Stomach smooth muscle (tissue), 2 donors: ENCODE measurements around the gene STARD5.

Source experiments
- H3K27ac ChIP-seq: one replicate; pipeline ENCODE4 v1.7.0; 2013; ENCODE audit warnings: mild to moderate bottlenecking, low read length, inconsistent platforms
- H3K27me3 ChIP-seq, 2 donors: one replicate each; pipeline ENCODE4 v1.7.0; 2013; ENCODE audit warnings: low read length in 2 of 2; ENCODE audit not compliant: insufficient read depth in 2 of 2, control insufficient read depth in 1 of 2
- H3K36me3 ChIP-seq, 2 donors: one replicate each; pipeline ENCODE4 v1.7.0; 2013; ENCODE audit warnings: low read length in 2 of 2; ENCODE audit not compliant: control insufficient read depth in 2 of 2, insufficient read depth in 2 of 2
- H3K4me1 ChIP-seq: one replicate; pipeline ENCODE4 v1.7.0; 2013; ENCODE audit warnings: low read length; ENCODE audit not compliant: control insufficient read depth, insufficient read depth
- H3K4me3 ChIP-seq, 2 donors: one replicate each; pipeline ENCODE4 v1.7.0; 2013; ENCODE audit warnings: low read length in 2 of 2
- H3K9ac ChIP-seq, 2 donors: one replicate each; pipeline ENCODE4 v1.7.0; 2013; ENCODE audit warnings: low read length in 2 of 2, mild to moderate bottlenecking in 1 of 2
- H3K9me3 ChIP-seq, 2 donors: one replicate each; pipeline ENCODE4 v1.7.0; 2013; ENCODE audit warnings: low read length in 2 of 2; ENCODE audit not compliant: control insufficient read depth in 2 of 2
- donor health status: healthy.
- donor health status: Pancreatic carcinoma.

The STARD5 gene

DNA sequence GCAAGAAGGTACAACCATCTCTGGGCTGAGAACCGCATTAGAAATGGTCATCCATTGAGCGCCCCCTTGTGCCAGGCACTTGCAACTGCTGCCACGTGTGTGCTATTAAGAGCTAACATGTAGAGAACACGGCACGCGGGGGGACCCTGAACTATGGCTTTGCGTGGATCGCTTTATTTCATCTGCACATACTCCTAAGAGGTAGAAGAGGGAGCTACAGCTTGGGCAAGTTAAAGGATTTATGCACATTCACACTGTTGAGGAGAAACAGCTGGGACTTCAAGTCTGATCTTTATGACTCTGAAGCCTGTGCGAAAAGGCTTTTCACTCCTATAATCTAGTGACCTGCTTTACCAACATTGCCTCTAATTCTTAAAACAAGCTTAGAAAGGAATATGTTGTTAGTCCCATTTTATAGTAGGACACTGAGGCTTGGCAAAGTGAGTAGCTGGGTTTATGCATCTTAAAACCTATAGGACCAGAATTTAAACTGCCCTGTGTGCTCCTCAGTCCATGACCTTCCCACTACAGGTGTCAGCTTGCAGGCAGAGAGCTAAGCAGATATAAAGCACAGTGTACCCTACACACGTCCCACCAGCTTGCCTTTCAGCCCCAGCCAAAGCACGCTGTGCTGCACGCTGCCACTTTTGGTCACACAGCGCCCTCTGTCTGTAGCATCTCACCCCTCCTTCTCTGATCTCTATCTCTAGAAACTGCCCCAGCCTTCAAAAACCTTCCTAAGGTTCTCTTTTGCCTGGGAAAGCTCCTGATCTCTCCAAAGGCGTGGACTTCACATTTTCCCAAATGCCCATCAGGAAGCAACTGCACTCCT is 57.8 kb downstream of the STARD5 start:
- H3K9me3 ChIP-seq, result no peaks in the 10 kb centered on the region
- peaks cover 0 to 4% of the 10 kb centered on the region in 2 donors for H3K36me3 ChIP-seq
- H3K9ac ChIP-seq, result peak overlapping the region in 1 of 2 donors; percentile 29
- H3K27ac ChIP-seq, result no peak overlapping the region
- peak overlapping the region; percentile 18 to 62 for H3K4me3 ChIP-seq
- H3K27me3 ChIP-seq, result peaks cover 0 to 6% of the 10 kb centered on the region in 2 donors
- peaks cover 17% of the 10 kb centered on the region for H3K4me1 ChIP-seq

DNA sequence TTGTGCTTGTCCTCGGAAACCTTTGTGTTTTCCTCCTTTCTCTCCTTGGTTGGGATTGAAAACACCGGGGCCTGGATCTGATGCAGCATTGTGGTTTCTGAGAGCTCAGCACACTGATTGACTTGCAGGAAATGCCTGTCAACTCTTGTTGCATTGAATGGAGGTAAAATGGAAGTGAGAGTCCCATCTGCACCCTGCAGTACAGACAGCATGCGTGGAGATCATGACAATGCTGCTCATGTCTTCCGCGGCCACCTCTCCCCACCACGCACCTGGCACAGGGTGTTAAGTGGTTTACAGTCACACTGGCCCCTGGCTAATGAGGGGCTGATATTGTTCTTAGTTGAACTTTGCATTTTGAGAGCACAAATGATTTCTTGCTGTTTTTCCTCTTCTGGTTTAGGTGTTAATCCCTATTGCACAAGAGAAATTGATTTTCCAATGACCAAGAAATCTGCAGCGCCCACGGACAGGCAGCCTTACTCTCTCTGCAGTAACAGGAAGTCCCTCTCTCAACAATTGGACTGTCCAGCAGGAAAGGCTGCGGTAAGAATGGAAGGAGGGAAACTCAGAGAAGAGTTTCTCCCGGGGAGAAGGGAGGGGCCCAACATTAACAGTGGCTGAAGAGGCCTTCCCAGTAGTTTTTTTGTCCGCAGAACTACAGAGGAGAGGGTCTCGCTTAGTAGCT is 58.5 kb downstream of the STARD5 start:
- Histone ChIP-seq H3K9ac (no peak overlapping the region), H3K36me3 (peaks cover 0 to 4% of the 10 kb centered on the region in 2 donors), H3K27ac (no peak overlapping the region), H3K4me3 (peak overlapping the region in 1 of 2 donors; percentile 62), H3K4me1 (peaks cover 17% of the 10 kb centered on the region), H3K27me3 (peaks cover 0 to 6% of the 10 kb centered on the region in 2 donors), H3K9me3 (no peaks in the 10 kb centered on the region)

DNA sequence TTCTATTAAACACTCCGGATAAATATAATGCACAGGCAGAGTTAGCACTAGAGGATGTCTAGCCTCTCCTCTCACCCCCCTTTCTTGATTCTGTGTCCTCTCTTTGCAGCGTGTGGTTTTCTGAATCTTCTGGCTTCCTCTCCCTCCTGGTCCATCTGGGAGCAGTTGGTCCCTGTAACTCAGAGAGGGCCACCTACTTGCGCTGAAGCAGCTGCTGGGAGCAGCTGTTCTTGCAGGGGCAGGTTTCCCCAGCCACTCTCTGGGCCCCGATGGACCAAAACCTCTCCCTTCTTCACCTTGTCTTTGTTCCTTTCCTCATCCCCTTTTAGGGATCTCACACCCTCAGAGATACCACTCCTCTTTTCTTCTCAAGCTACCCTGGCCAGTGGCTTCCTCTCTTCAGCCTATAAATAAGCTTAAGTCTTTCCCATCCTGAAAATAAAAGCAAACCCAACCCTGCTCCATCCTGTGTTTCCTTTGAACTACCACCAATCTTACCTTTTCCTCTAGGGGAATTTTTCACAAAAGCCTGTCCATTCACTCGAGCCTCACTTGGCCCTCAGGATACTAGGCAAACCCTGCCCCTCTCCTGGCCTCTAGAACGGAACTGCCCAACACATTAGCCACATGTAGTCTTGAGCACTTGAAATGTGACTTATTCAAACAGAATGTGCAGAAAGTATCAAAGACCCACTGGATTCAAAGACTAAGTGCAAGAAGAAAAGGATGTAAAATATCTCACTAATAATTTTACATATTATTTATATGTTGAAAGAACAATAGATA is 59.7 kb downstream of the STARD5 start:
- Histone ChIP-seq H3K27ac (no peak overlapping the region), H3K36me3 (peaks cover 0 to 4% of the 10 kb centered on the region in 2 donors), H3K4me1 (peaks cover 17% of the 10 kb centered on the region), H3K4me3 (no peak overlapping the region), H3K9ac (no peak overlapping the region), H3K27me3 (peaks cover 0 to 8% of the 10 kb centered on the region in 2 donors), H3K9me3 (no peaks in the 10 kb centered on the region)

DNA sequence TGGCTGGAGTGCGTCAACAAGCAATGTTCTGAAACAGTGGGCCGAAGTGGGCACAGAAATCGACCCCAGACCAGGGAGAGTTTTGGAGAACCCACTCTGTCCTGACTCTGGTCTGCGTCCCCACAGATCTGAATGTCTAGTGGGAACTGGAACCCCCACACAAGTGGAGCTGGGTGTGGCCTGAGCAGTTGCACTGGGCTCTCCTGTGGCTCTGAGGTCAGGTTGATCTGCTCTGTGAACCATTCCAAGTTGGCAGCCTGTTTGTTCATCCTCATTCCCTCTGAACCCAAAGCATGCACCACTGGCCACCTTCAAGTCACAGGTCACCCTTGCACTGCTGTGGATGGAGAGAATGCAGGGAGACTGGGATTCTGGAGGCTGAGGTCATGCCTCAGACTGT is 60.5 kb downstream of the STARD5 start:
- Histone ChIP-seq H3K9ac (no peak overlapping the region), H3K36me3 (peaks cover 0 to 4% of the 10 kb centered on the region in 2 donors), H3K27me3 (peaks cover 0 to 8% of the 10 kb centered on the region in 2 donors), H3K4me1 (peaks cover 17% of the 10 kb centered on the region), H3K9me3 (no peaks in the 10 kb centered on the region), H3K27ac (no peak overlapping the region), H3K4me3 (no peak overlapping the region)

DNA sequence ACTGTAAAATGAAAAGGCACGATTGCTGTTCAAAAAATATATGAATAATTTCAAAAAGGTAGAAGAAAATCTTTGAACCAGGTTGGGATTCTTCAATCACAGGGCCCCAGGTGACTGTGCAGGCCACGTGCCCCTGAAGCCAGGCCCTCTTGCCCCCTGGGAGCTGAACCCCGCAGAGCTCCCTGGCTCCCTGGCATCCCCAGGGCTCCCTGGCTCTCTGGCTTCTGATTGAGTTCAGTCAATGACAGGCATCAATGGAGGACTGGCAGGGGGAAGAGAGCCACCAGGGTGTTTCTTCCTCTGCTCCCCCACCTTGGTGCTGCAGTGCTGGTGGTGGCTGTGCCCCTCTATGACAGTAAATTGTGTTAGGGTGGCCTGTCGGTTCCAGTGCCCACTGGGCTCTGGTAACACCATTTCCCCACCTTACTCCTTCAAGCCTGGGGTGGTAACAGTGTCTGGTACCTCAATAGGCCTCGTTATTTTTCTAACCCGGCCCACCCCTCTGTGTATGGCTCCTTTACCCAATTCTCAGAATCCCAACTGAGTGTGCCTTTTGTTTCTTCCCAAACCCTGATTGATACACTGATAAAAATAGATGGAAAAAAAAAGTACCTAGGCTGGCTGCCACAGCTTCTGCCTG is 62.6 kb downstream of the STARD5 start:
- H3K36me3 ChIP-seq, result no peaks in the 10 kb centered on the region
- H3K4me3 ChIP-seq, result no peak overlapping the region
- H3K27me3 ChIP-seq, result peaks cover 0 to 8% of the 10 kb centered on the region in 2 donors
- H3K9me3 ChIP-seq, result no peaks in the 10 kb centered on the region
- H3K4me1 ChIP-seq, result peaks cover 14% of the 10 kb centered on the region
- H3K27ac ChIP-seq, result no peak overlapping the region
- no peak overlapping the region for H3K9ac ChIP-seq

DNA sequence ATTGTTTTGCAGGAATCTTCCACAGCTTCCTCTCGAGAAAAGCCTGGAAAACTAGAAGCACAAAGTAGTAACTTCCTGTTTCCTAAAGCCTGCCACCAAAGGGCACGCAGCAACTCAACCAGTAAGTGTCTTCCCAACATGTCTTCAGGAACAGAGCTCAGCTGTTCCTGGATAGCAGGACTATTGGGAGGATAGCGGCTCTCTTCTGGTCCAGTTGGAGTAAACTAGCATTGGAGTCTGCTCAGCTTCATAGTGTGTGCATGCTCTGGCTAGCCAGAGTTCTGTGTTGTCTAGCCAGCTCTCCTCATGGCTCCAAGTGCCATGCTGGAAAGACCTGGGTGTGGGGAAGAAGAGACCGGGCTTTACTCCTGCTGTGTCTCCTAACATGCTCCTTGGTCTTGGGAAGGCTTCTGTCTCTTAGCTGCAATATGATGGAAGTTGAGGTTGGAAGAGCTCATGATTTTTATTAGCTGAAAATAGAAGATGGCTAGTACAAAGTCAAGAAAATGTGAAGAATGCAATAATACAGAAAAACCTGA is 64.1 kb downstream of the STARD5 start:
- H3K4me3 ChIP-seq, result no peak overlapping the region
- H3K36me3 ChIP-seq, result no peaks in the 10 kb centered on the region
- no peak overlapping the region for H3K9ac ChIP-seq
- peaks cover 3% of the 10 kb centered on the region for H3K4me1 ChIP-seq
- H3K9me3 ChIP-seq, result no peaks in the 10 kb centered on the region
- H3K27ac ChIP-seq, result no peak overlapping the region
- H3K27me3 ChIP-seq, result peaks cover 0 to 6% of the 10 kb centered on the region in 2 donors
